HepG2 (cell line): Measurements from ENCODE around the gene SURF1.
A peak's percentile ranks its signal among the peaks of the same experiment; 100 is the strongest.

Source experiments
- E2F5 ChIP-seq: sonication (generic); formaldehyde crosslinking; conservative IDR thresholded peaks from 2 replicates; pipeline ENCODE4 v1.4.0; 2020; ENCODE audit warnings: missing genetic modification reagents
- GATAD1 ChIP-seq: IDR thresholded peaks from 2 replicates; pipeline ENCODE4 v1.6.1; 2016; ENCODE audit warnings: missing genetic modification reagents, missing compliant biosample characterization
- GMEB2 ChIP-seq: IDR thresholded peaks from 2 replicates; pipeline ENCODE4 v1.6.1; 2016; ENCODE audit warnings: missing biosample characterization, missing genetic modification reagents, low read depth
- HDAC6 ChIP-seq: fragments of 200-600 bp; sonication (generic); IDR thresholded peaks from 2 replicates; pipeline ENCODE4 v1.7.0; 2017; ENCODE audit warnings: mild to moderate bottlenecking, antibody characterized with exemption, low read length, low read depth
- REPIN1 ChIP-seq: sonication (generic); formaldehyde crosslinking; IDR thresholded peaks from 2 replicates; pipeline ENCODE4 v1.8.0; 2022; ENCODE audit warnings: missing genetic modification reagents, low read depth, mild to moderate bottlenecking, borderline replicate concordance
- ZNF335 ChIP-seq: sonication (generic); formaldehyde crosslinking; IDR thresholded peaks from 2 replicates; pipeline ENCODE4 v1.4.0; 2020; ENCODE audit warnings: missing genetic modification reagents
- ZNF354B ChIP-seq: sonication (generic); formaldehyde crosslinking; IDR thresholded peaks from 2 replicates; pipeline ENCODE4 v1.8.0; 2022; ENCODE audit warnings: mild to moderate bottlenecking, missing genetic modification reagents
- ZNF432 ChIP-seq: sonication (generic); formaldehyde crosslinking; IDR thresholded peaks from 2 replicates; pipeline ENCODE4 v1.5.0; 2020; ENCODE audit warnings: missing genetic modification reagents, mild to moderate bottlenecking, borderline replicate concordance
- ZNF672 ChIP-seq: sonication (generic); formaldehyde crosslinking; IDR thresholded peaks from 2 replicates; pipeline ENCODE4 v1.8.1; 2022; ENCODE audit warnings: missing genetic modification reagents

DNA sequence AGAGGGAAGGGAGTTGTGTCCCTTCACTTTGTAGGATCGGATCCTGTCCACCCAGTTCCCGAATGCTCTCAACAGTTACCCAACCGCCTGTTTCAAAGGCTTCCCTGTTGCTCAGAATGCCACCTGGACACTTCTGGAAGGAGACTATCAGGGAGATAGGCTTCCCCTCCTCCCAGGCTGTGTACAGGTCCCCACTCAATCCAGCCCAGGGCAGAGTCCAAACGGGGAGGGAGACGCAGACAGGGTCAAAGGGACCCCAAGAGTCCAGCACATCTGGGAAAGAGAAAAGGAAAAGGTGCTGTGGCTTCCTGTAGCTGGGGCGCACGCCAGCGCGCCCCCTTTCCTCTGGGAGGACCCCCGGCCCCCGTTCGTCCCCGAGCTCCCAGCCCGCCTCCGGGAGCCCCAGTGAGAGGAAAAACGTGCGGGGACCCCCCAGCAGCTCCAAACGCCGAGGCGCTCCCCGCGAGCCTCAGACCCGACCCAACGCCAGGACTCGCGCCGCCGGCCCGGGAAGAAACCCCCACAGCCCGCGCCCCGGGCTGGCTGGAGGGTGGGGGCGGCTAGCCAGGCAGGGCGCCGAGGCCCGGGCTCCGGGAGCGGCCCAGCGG lies 18.9 kb upstream of the SURF1 start:
- TF ChIP-seq ZNF672 (CRISPR knock-in tag) (no peak), ZNF335 (no peak), E2F5 (CRISPR knock-in tag) (no peak), GATAD1 (CRISPR knock-in tag) (peak; percentile 51), REPIN1 (peak; percentile 56; the same call in 1 of the 2 replicates), ZNF354B (CRISPR knock-in tag) (no peak), HDAC6 (no peak), ZNF432 (CRISPR knock-in tag) (no peak), GMEB2 (no peak)
